ENCODE results near the gene GOLGA3.
"Not testable (repeated sequence)": the region's sequence is repeated elsewhere in the genome, so short reads cannot be mapped to it uniquely, and the experiment has no call there.

The GOLGA3 gene

DNA sequence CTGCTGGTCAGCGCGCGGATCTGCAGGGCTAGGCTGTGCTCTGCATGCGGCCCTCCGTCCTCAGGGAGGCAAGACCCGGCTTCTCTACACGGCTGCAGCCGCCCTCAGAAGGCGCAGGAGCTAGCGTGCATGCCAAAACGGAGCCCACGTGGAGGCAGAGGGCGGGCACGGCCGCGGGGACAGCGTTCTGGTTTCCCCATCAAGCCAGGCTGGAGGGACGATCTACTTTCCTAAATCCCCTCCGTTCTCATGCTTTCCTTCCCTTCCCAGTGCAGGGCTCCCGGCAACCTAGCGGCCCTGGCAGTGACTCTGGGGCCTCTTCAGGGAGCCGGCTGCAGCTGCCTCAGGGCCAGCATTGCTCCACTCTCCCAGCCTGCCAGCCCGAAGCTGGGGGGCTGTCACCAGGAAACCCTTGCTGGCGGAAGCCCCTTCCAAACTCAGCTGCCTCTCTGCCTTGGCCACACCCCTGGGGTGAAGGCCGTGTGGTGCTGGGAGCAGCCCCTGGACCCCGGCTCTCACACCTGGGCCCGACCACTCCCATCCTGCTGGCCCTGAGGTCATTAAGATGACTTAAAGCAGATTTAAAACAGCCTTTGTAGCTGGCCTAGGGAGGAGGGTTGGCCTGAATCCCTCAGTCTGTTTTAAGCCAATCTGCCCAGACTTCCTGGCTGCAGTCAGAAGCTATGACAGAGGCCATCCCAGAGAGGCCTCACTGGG lies 9.2 kb upstream of the GOLGA3 start:
- in situ Hi-C loops (cut with HindIII; ENCODE audit: low pct_unique_long_range_greater_than_20kb, low sequenced_read_pairs): no loop called here
- no peak for DNase-seq (ENCODE audit: low read depth in 1 of 2, low spot score in 1 of 2)
- TF ChIP-seq JUND (IDR thresholded peaks at IDR 0.05; ENCODE audit: low read depth): no peak

DNA sequence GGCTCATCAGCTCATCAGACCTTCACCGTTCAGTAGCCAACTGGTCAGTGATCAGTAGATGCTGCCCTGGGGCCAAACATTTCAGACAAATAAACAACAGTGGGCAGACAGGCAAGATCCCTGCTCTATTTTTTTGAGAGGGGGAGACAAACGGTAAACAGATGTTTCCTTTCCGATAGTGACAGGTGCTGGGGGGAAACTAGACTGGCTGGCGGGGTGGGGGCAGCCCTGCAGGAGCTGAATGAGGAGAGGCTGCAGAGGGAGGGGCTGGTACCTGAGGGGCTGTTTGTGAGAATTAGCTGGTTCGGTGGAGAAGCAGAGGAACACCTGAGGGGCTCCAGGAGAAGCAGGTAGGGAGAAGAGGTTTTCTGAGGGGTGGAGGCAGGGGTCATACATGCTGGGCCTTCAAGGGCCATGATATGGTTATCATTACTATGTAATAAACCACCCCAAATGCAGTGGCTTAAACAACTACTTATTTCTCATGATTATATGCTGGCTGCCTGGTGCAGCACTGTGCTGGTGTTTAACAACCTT lies 8.2 kb upstream of the GOLGA3 start:
- no peak for TF ChIP-seq JUND (IDR thresholded peaks at IDR 0.05; ENCODE audit: low read depth)
- no peak for DNase-seq (ENCODE audit: low read depth in 1 of 2, low spot score in 1 of 2)

DNA sequence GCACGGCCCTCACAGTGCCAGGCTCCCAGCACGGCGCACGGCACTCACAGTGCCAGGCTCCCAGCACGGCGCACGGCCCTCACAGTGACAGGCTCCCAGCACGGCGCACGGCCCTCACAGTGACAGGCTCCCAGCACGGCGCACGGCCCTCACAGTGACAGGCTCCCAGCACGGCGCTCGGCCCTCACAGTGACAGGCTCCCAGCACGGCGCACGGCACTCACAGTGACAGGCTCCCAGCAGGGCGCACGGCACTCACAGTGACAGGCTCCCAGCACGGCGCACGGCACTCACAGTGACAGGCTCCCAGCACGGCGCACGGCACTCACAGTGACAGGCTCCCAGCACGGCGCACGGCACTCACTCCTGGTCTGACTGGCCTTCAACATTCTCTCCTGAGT lies 7.6 kb upstream of the GOLGA3 start:
- DNase-seq (ENCODE audit: low read depth in 1 of 2, low spot score in 1 of 2); in situ Hi-C loops (cut with HindIII; ENCODE audit: low pct_unique_long_range_greater_than_20kb, low sequenced_read_pairs): not testable (repeated sequence)

More for the DNA sequence above, 8.2 kb upstream of the GOLGA3 start:
- in situ Hi-C loops (cut with HindIII; ENCODE audit: low pct_unique_long_range_greater_than_20kb, low sequenced_read_pairs): no loop called here

DNA sequence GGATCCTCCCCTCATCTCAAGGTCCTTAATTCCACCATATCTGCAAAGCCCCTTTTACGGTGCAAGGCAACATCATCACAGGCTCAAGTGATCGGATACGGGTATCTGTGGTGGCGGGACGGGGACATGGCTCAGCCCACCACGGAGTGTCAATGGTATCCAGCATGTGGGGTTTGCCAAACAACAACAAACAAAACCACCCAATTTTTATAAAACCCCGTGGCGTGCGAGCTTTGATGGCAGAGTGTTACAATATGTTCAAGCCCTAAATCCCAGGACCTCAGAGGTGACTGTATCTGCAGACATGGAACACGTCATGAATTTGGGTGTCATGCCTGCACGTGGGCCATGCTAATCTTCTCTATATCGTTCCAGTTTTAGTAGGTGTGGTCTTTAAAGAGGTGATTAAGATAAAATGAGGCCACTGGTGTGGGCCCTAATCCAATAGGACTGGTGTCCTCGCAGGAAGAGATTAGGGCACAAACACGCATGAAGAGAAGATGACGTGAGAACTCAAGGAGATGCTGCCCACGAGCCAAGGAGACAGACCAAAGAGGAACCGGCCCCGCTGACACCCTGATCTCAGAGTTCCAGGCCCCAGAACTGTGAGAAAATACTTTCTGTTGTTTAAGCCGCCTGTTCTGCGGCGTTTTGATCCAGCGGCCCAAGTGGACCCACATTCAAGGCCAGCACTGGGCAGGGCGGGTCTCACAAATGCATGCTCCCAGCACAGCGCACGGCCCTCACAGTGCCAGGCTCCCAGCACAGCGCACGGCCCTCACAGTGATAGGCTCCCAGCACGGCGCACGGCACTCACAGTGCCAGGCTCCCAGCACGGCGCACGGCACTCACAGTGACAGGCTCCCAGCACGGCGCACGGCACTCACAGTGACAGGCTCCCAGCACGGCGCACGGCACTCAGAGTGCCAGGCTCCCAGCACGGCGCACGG lies 6.7 kb upstream of the GOLGA3 start:
- DNase-seq (ENCODE audit: low read depth in 1 of 2, low spot score in 1 of 2): no peak
- in situ Hi-C loops (cut with HindIII; ENCODE audit: low pct_unique_long_range_greater_than_20kb, low sequenced_read_pairs): no loop called here
- TF ChIP-seq JUND (IDR thresholded peaks at IDR 0.05; ENCODE audit: low read depth): no peak

DNA sequence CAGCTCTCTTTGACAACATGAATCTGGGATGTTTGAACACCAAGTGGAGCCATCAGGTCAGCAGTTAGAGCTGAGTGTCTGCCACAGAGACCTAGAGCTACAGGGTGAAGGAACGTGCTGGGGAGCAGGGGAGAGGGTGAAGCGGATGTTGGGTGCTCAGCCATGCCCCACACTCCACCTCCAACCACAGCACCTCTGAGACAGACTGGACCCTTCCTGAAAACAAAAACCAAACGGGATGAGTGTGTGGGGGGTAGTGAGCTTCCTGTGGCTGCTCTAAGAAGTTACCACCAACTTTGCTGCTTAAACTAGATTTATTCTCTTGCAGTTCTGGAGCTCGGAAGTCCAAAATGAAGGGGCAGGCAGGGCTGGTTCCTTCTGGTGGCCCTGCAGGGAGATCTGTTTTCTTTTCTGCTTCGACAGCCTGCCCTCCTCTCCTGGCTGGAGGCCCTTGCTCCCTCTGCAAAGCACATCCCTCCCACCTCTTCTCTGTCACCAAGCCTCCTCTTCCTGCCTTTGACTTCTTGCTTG lies 5.6 kb upstream of the GOLGA3 start:
- DNase-seq (ENCODE audit: low read depth in 1 of 2, low spot score in 1 of 2): no peak
- in situ Hi-C loops (cut with HindIII; ENCODE audit: low pct_unique_long_range_greater_than_20kb, low sequenced_read_pairs): no loop called here
- TF ChIP-seq JUND (IDR thresholded peaks at IDR 0.05; ENCODE audit: low read depth): no peak

DNA sequence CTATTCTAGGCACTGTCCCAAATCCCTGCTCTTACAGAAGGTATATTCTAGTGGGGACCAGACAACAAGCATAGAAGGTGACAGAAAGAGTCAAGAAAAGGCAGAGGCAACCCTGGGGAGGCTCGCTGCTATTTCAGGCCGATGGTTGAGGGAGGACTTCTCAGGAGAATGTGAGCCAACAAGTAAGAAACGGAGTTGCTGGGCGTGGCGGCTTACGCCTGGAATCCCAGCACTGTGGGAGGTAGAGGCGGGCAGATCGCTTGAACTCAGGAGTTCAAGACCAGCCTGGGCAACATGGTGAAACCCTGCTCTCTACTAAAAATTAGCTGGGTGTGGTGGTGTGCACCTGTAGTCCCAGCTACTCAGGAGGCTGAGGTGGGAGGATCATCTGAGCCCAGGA lies 4.7 kb upstream of the GOLGA3 start:
- TF ChIP-seq JUND (IDR thresholded peaks at IDR 0.05; ENCODE audit: low read depth): no peak
- in situ Hi-C loops (cut with HindIII; ENCODE audit: low pct_unique_long_range_greater_than_20kb, low sequenced_read_pairs): no loop called here
- no peak for DNase-seq (ENCODE audit: low read depth in 1 of 2, low spot score in 1 of 2)

DNA sequence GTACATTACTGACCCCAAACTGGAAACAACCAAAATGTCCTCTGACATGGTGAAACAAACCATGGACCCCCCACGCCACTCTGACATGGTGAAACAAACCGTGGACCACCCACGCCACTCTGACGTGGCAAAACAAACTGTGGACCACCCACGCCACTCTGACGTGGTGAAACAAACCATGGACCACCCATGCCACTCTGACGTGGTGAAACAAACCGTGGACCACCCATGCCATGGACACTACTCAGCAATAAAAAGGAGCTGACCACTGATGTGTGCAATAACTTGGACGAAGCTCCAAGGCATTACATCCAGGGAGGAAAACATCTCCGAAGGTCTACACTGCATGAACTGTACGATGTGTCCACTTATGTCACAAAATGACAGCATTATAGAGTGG lies 3.1 kb upstream of the GOLGA3 start:
- in situ Hi-C loops (cut with HindIII; ENCODE audit: low pct_unique_long_range_greater_than_20kb, low sequenced_read_pairs): no loop called here
- DNase-seq (ENCODE audit: low read depth in 1 of 2, low spot score in 1 of 2): no peak
- TF ChIP-seq JUND (IDR thresholded peaks at IDR 0.05; ENCODE audit: low read depth): no peak

DNA sequence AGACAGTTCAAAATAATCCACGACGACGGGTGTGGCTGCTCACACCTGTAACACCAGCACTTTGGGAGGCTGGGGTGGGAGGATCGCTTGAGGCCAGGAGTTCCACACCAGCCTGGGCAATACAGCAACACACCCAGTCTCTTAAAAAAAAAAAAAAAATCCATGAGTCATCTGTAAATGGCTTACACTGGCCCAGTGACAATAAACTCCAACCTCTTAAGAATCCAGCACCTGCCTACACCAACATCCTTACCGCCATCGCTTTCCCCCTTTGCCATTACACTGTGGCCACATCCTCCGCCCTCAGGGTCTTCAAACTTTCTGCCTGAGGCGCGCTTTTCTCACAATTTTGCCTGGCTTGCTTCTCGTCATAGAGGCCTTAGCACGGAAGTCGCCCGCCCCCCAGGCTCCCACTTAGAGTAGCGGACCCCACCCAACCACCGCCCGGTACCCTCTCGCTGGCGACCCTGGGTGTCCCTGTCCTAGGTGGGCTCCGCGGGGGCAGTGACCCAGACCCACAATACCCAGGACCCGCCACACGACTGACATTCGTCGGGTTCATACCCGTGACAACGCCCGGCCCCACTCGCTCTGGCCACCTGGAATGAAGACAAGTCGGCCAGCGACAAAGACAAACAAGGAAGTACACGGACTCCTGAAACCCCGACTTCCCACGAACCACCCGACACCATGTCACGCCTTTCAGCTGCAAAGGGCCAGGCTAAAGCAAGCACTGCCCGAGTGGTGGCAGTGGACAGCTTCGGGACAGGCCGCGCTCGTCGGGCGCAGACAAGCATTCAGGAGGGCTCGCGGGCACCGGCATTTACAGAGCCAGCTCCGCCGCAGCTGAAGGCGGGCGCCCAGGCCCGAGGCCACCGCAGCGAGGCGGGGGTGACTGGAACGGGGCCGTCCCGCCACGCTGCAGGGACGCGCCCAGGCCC lies 636 bp downstream of the GOLGA3 start:
- peak; percentile 72 to 86 for DNase-seq (ENCODE audit: low read depth in 1 of 2, low spot score in 1 of 2)
- in situ Hi-C loops (cut with HindIII; ENCODE audit: low pct_unique_long_range_greater_than_20kb, low sequenced_read_pairs): no loop called here
- TF ChIP-seq JUND (IDR thresholded peaks at IDR 0.05; ENCODE audit: low read depth): no peak

DNA sequence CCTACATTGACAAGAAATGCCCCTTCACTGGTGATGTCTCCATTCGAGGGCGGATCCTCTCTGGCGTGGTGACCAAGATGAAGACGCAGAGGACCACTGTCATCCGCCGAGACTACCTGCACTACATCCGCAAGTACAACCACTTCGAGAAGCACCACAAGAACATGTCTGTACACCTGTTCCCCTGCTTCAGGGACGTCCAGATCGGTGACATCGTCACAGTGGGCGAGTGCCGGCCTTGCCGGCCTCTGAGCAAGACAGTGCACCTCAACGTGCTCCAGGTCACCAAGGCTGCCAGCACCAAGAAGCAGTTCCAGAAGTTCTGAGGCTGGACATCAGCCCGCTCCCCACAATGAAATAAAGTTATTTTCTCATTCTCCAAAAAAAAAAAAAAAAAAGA lies 2.8 kb downstream of the GOLGA3 start:
- no peak for TF ChIP-seq JUND (IDR thresholded peaks at IDR 0.05; ENCODE audit: low read depth)
- in situ Hi-C loops (cut with HindIII; ENCODE audit: low pct_unique_long_range_greater_than_20kb, low sequenced_read_pairs): no loop called here
- no peak for DNase-seq (ENCODE audit: low read depth in 1 of 2, low spot score in 1 of 2)

DNA sequence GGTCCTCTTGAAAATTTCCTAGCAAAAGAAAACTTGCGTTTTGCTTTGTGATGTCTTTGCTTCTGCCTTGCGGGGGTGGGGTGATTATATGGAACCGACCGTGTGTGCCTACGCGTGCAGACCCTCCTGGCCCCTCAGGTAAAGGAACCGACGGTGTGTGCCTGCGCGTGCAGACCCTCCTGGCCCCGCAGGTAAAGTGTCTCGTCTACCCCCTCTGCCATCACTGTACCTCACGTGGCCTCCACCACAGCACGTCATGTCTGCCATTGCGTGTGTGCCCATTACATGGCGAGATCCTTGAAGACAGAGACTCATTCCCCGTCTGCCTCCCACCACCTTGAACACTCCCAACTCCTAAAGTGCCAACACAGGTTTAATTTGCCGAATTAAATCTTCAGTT lies 3.6 kb downstream of the GOLGA3 start:
- TF ChIP-seq JUND (IDR thresholded peaks at IDR 0.05; ENCODE audit: low read depth): no peak
- in situ Hi-C loops (cut with HindIII; ENCODE audit: low pct_unique_long_range_greater_than_20kb, low sequenced_read_pairs): no loop called here
- no peak for DNase-seq (ENCODE audit: low read depth in 1 of 2, low spot score in 1 of 2)

DNA sequence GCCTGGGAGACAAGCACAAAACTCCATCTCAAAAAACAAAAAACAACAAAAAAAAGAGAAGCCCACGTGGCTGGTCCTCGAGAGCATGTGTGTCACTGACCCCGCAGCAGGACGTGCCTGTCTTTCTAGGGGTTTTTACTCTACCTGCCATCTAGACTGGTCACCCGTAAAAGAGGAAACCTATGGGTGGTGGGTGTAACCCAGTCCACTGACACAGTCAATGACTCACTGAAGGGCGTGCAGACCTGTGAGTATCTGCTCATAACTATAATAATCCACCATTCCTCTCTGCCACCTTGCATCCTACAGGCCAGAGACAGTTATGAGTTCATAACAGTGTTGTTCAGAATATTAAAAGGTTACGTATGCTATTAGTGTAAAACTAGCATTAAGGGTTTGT lies 4.6 kb downstream of the GOLGA3 start:
- in situ Hi-C loops (cut with HindIII; ENCODE audit: low pct_unique_long_range_greater_than_20kb, low sequenced_read_pairs): no loop called here
- DNase-seq (ENCODE audit: low read depth in 1 of 2, low spot score in 1 of 2): no peak
- no peak for TF ChIP-seq JUND (IDR thresholded peaks at IDR 0.05; ENCODE audit: low read depth)

DNA sequence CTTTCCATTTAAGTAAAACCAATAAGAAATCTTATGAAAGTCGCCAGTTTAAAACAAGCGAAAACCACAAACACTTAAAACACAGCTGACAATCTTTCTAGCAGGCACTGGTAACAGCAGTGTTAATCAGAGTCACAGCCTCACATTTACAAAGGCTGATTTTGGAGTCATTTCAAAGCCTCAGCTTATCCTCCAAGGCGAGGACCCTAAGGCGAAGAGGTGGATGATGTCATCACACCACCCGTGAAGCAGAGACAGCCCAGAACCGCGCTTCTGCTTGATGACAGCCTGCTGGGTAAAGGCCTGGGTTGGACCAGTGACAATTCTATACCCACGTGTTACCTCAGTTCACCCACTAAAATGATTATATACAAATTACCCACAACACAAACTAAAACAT lies 10.1 kb downstream of the GOLGA3 start:
- no peak for TF ChIP-seq JUND (IDR thresholded peaks at IDR 0.05; ENCODE audit: low read depth)
- no peak for DNase-seq (ENCODE audit: low read depth in 1 of 2, low spot score in 1 of 2)
- in situ Hi-C loops (cut with HindIII; ENCODE audit: low pct_unique_long_range_greater_than_20kb, low sequenced_read_pairs): no loop called here
